GM06990 (cell line): Measurements from ENCODE around the gene LMF2.

Experiments used
- DNase-seq: peaks from one replicate; pipeline ENCODE4 v3.0.0-alpha.2; 2011; ENCODE audit not compliant: insufficient read length; ENCODE audit errors: extremely low read depth
- H3K27me3 ChIP-seq: replicated peaks from 2 replicates; pipeline ENCODE4 v1.6.0; 2011; ENCODE audit warnings: low read length; ENCODE audit not compliant: control insufficient read depth, insufficient read depth
- H3K36me3 ChIP-seq: 2 replicates; pipeline ENCODE4 v1.5.1; 2011; ENCODE audit warnings: low read length; ENCODE audit not compliant: control insufficient read depth, insufficient read depth
- H3K4me3 ChIP-seq: replicated peaks from 2 replicates; pipeline ENCODE4 v1.5.1; 2011; ENCODE audit warnings: low read depth, mild to moderate bottlenecking, control low read depth, low read length
- CTCF ChIP-seq: IDR thresholded peaks from 2 replicates; pipeline ENCODE4 v1.5.1; 2011; ENCODE audit warnings: low read length, control low read depth, mild to moderate bottlenecking, inconsistent platforms; ENCODE audit not compliant: insufficient read depth, poor library complexity, severe bottlenecking

The LMF2 gene

GRCh38 chr22:50518606-50519005 lies 11.1 kb upstream of the LMF2 start:
- H3K36me3 ChIP-seq, result peaks cover 40% of the 10 kb centered on the region
- no peak for TF ChIP-seq CTCF

GRCh38 chr22:50517495-50518260 lies 10.2 kb upstream of the LMF2 start:
- Histone ChIP-seq H3K36me3 (peaks cover 32% of the 10 kb centered on the region), H3K27me3 (no peaks in the 10 kb centered on the region), H3K4me3 (no peak overlapping the region)
- no peak for TF ChIP-seq CTCF
- DNase-seq, result no peak

More at GRCh38 chr22:50518606-50519005, 11.1 kb upstream of the LMF2 start:
- no peak overlapping the region for H3K4me3 ChIP-seq
- no peak for DNase-seq
- no peaks in the 10 kb centered on the region for H3K27me3 ChIP-seq

- peaks cover 25% of the 10 kb centered on the region for H3K36me3 ChIP-seq
Measured at GRCh38 chr22:50516891-50517290, 9.4 kb upstream of the LMF2 start.

GRCh38 chr22:50516068-50516467 lies 8.6 kb upstream of the LMF2 start:
- H3K4me3 ChIP-seq, result no peak overlapping the region
- no peaks in the 10 kb centered on the region for H3K27me3 ChIP-seq
- no peak for DNase-seq
- TF ChIP-seq CTCF, result no peak
- H3K36me3 ChIP-seq, result peaks cover 20% of the 10 kb centered on the region

More at GRCh38 chr22:50516891-50517290, 9.4 kb upstream of the LMF2 start:
- no peak for TF ChIP-seq CTCF
- Histone ChIP-seq H3K4me3 (no peak overlapping the region), H3K27me3 (no peaks in the 10 kb centered on the region)
- DNase-seq, result no peak

GRCh38 chr22:50513175-50513574 lies 5.7 kb upstream of the LMF2 start:
- no peak for TF ChIP-seq CTCF
- no peak overlapping the region for H3K4me3 ChIP-seq
- DNase-seq, result no peak
- peaks cover 6% of the 10 kb centered on the region for H3K36me3 ChIP-seq
- no peaks in the 10 kb centered on the region for H3K27me3 ChIP-seq
